ENCODE results near the gene RAB36. TPM values are rescaled to one million over a fixed set of nuclear protein-coding genes. Genes with fewer than 3 reads are reported as not detected.
A peak's percentile ranks its signal among the peaks of the same experiment; 100 is the strongest.

The RAB36 gene
- total RNA-seq (under 1 TPM; 0.77 to 0.87 TPM), total RNA-seq (0.08 to 3.0 (median 0.67) reads per million in 172 experiments)
- 0.67 TPM for polyA plus RNA-seq (2013, experiment 1 of 2)
- polyA plus RNA-seq (2013, experiment 2 of 2) = 0.41 TPM

DNA sequence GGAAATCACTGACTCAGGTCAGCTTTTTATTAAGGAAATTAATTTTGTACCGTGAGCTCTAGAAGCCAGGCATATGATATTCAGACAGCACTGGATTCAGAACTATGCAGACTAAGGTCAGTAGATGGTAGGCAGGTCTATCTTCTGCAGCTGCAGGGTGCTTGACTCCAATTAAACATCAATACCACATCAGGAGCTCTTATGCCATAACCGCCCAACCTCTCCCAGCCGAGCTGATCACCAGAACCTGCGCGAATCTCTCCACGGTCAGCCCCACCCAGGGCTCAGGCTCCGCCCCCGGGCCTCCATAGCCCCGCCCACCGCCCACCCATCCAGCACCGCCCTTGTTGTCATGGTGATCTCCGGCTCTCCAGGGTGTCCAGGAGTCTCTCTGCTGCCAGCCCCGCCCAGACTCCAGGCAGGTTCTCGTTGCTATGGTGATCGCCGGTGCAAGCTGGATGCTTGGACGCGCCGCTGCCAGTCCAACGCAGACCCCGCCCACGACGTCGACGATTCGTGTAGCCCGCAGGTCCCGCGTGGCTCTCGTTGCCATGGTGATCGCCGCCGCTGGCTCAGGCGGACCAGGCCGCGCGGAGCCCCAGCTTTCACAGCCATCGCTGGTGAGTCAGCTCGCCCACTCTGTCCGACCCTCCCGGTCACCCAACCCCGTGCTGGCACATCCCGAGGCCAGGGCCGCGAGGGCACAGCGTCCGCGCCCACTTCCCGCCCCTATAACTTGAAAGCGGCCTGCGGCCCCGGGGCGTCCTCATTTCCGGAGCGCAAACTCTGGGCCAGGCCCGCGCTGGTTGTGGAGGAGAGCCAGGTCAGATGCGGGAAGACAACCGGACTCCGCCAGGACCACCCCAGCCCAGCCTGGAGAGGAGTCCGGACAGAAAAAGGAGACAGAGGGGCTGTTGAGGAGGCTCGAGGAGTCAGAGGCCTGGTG, at the start of gene RAB36:
Gene RAB36, plus strand, starts transcription at position 546 of the 946 bp plus-strand sequence. CDS start 1,140 bp downstream, outside the sequence.
- intact Hi-C loops (cut with DNase I, micrococcal nuclease) = loop anchor here (5.0 to 10.0 kb wide), 3 partner anchors 37 to 1410 kb away; partner anchors contain the start of genes BCR (in 1 of the 2), GUCD1 (in 1 of the 2), RGL4 (in 1 of the 2) and SNRPD3 (in 1 of the 2)
- Mint-ChIP-seq H3K36me3 (ENCODE audit: low read depth) (no peaks in the 10 kb centered on the region), H3K27me3 (no peaks in the 10 kb centered on the region), H3K27ac (peak within 1 kb of the TSS; percentile 94), H3K4me1 (ENCODE audit: low read depth) (peaks cover 50% of the 10 kb centered on the region), H3K9me3 (no peaks in the 10 kb centered on the region), H3K4me3 (peak within 1 kb of the TSS; percentile 89)
- Histone ChIP-seq H3K4me3 (ENCODE audit: low read length) (peak within 1 kb of the TSS; percentile 50), H3K36me3 (ENCODE audit: insufficient read depth, low read length) (no peaks in the 10 kb centered on the region), H3K9me3 (ENCODE audit: control insufficient read depth in 1 of 2, insufficient read depth in 1 of 2, low read length in 2 of 2) (no peaks in the 10 kb centered on the region), H3K4me1 (ENCODE audit: insufficient read depth, low read length) (peaks cover 57% of the 10 kb centered on the region), H3K27me3 (ENCODE audit: control insufficient read depth in 1 of 2, insufficient read depth in 2 of 2, low read length in 2 of 2) (no peaks in the 10 kb centered on the region), H3K27ac (ENCODE audit: low read depth in 1 of 2, low read length in 2 of 2) (peak within 1 kb of the TSS; percentile 54 to 78)
- ChIA-PET CTCF (interaction anchor here (0.8 to 2.3 kb wide), 6 partner anchors 12 to 137 kb away, joined by 3 to 9 read pairs (median 6); no protein-coding TSS in a partner anchor), POLR2A (no interaction called here)
- ATAC-seq (ENCODE audit: poor library complexity) = peak; percentile 52
- DNase-seq = peak; percentile 70 to 99 (median 90)
- no peak for TF ChIP-seq CTCF (IDR thresholded peaks at IDR 0.05)

DNA sequence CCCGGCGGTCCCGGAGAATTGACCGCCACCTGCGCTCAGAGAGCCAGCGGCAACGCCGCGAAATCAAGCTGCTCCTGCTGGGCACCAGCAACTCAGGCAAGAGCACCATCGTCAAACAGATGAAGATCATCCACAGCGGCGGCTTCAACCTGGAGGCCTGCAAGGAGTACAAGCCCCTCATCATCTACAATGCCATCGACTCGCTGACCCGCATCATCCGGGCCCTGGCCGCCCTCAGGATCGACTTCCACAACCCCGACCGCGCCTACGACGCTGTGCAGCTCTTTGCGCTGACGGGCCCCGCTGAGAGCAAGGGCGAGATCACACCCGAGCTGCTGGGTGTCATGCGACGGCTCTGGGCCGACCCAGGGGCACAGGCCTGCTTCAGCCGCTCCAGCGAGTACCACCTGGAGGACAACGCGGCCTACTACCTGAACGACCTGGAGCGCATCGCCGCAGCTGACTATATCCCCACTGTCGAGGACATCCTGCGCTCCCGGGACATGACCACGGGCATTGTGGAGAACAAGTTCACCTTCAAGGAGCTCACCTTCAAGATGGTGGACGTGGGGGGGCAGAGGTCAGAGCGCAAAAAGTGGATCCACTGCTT, 49.4 kb upstream of the RAB36 start:
- Mint-ChIP-seq H3K27me3 (no peaks in the 10 kb centered on the region), H3K9me3 (no peaks in the 10 kb centered on the region), H3K27ac (no peak overlapping the region), H3K4me1 (ENCODE audit: low read depth) (no peaks in the 10 kb centered on the region), H3K4me3 (no peak overlapping the region), H3K36me3 (ENCODE audit: low read depth) (no peaks in the 10 kb centered on the region)
- Histone ChIP-seq H3K4me3 (ENCODE audit: low read length) (no peak overlapping the region), H3K36me3 (ENCODE audit: insufficient read depth, low read length) (no peaks in the 10 kb centered on the region), H3K9me3 (ENCODE audit: control insufficient read depth in 1 of 2, insufficient read depth in 1 of 2, low read length in 2 of 2) (no peaks in the 10 kb centered on the region), H3K27me3 (ENCODE audit: control insufficient read depth in 1 of 2, insufficient read depth in 2 of 2, low read length in 2 of 2) (no peaks in the 10 kb centered on the region), H3K27ac (ENCODE audit: low read depth in 1 of 2, low read length in 2 of 2) (no peak overlapping the region), H3K4me1 (ENCODE audit: insufficient read depth, low read length) (no peaks in the 10 kb centered on the region)
- ATAC-seq (ENCODE audit: poor library complexity) (no peak), DNase-seq (no peak)
- ChIA-PET CTCF (no interaction called here), POLR2A (no interaction called here)
- intact Hi-C loops (cut with DNase I, micrococcal nuclease) = no loop called here
- no peak for TF ChIP-seq CTCF (IDR thresholded peaks at IDR 0.05)

DNA sequence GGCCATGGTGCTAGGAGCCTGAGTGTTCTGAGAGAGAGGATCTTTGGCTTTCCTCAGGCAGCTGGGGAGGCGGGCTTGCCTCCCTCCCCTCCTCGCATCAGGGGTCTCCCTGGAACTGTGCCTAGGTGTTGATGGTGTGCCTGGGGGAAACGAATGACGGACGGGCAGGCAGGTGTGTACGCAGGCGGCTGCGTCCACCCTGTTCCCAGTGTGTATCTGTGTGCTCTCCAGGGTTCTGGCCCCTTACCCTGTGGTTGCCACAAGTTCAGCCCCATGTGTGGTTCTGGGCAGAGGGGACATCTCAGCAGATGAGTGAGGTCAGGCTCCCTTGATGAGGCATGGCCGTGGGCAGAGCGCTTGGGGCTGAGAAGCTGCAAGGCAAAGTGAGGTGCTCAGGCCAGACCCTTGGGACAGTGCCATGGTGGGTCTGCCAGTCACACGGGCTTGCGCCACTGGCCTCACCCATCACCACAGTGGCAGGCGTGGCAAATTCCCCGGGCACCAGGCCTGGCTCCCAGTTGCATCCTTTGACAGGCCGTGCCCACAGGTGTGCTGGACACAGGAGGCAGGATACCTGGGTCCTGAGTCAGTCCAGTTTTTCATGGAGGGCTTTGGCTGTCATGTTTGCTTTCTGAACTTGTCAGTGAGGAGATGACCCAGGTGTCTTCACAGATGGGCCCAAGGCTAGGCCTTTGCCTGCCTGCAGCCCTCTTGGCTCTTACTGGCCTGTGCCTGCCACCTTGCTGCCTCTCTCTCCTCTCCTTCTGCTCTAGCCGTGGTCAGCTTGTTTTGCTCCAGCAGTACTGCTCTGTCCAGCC, 47.7 kb upstream of the RAB36 start:
- TF ChIP-seq CTCF (IDR thresholded peaks at IDR 0.05) = no peak
- H3K36me3 Mint-ChIP-seq (ENCODE audit: low read depth) = no peaks in the 10 kb centered on the region
- Histone ChIP-seq H3K27ac (ENCODE audit: low read depth in 1 of 2, low read length in 2 of 2) (no peak overlapping the region), H3K36me3 (ENCODE audit: insufficient read depth, low read length) (no peaks in the 10 kb centered on the region), H3K9me3 (ENCODE audit: control insufficient read depth in 1 of 2, insufficient read depth in 1 of 2, low read length in 2 of 2) (no peaks in the 10 kb centered on the region), H3K27me3 (ENCODE audit: control insufficient read depth in 1 of 2, insufficient read depth in 2 of 2, low read length in 2 of 2) (no peaks in the 10 kb centered on the region), H3K4me3 (ENCODE audit: low read length) (no peak overlapping the region), H3K4me1 (ENCODE audit: insufficient read depth, low read length) (no peaks in the 10 kb centered on the region)
- H3K27ac Mint-ChIP-seq = no peak overlapping the region
- H3K9me3 Mint-ChIP-seq = no peaks in the 10 kb centered on the region
- no peak for DNase-seq
- intact Hi-C loops (cut with DNase I, micrococcal nuclease) = no loop called here
- ChIA-PET CTCF (no interaction called here), POLR2A (no interaction called here)
- ATAC-seq (ENCODE audit: poor library complexity) = no peak
- H3K4me1 Mint-ChIP-seq (ENCODE audit: low read depth) = no peaks in the 10 kb centered on the region
- no peak overlapping the region for H3K4me3 Mint-ChIP-seq
- no peaks in the 10 kb centered on the region for H3K27me3 Mint-ChIP-seq

Data from CD4-positive, alpha-beta T cell (primary cell).